KBM-7 (cell line): ENCODE results near the gene ZNF778.

ENCODE experiments used
- DNase-seq: peaks from one replicate; pipeline ENCODE4 v3.0.0-alpha.2; 2015
- in situ Hi-C: fragments of 300-500 bp; cut with MboI; formaldehyde crosslinking; loops from 2 replicates; pipeline ENCODE4 v1.14.3; 2020; ENCODE audit warnings: low sequenced_read_pairs, low pct_unique_long_range_greater_than_20kb, mixed read lengths

ZNF778 gene

DNA sequence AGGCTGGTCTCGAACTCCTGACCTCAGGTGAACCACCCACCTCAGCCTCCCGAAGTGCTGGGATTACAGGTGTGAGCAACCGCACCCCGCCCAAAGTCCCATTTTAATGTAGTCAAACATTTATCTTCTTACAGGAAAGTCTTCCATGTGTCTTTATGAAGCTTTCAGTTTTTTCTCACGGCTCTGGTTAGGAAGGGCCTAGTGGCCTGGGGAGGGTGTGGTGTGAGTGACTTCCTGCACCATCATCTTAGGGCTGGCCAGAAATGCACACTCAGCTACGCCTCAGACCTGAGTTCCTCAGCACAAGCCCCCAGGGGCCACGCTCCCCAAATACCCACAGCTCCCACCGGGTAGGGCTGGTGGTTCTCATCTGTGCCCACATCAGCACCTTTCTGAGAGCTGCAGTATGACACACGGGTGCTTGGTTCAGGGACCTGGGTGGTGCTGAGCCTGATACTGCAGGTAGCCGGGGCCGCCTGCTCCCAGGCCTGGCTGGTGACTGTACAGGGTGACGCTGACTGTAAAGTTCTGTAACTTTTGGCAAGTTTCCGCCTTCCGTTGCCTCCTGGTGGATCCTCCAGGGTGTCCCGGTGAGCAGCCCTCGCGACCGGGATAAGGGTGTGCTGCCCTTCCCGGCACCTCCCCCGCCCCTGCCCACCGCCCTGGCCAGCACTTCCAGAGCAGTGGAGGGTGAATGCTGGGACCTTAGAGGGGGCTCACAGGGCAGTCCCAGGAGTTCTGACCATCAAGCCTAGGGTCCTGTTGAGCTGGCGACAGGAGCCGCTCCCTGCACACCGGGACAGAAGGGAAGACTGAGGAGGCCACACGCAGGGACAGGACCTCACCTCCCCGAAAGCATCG, 52.5 kb downstream of the ZNF778 start:
- in situ Hi-C loops: no loop called here
- no peak for DNase-seq

DNA sequence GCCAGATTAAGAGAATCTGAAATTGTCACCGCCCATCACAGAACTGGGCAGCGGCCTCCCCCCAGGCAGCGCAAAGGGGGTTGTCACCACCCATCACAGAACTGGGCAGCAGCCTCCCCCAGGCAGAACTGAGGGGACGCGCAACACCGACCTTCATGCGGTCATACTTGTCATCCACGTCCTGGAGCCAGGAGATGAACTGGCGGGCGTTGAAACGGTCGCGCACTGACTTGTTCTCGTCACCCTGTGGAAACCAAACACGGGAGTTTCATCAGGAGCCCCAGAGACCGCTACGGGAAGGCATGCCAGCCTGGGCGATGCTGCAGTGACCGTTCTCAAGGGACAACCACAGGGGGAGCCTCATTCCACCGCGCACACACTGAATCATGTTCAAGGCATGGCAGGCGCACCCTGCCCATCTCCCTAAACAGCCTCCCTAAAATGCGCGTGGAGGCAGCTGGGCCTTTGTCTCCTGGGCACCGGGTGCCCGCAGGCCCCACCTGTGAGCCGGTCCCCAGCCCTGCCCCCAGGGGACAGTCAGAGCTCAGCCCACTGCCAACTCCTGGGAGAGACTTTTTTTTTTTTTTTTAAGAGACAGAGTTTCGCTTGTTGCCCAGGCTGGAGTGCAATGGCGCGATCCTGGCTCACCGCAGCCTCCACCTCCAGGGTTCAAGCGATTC, 53.3 kb downstream of the ZNF778 start:
- in situ Hi-C loops: no loop called here
- DNase-seq: no peak

DNA sequence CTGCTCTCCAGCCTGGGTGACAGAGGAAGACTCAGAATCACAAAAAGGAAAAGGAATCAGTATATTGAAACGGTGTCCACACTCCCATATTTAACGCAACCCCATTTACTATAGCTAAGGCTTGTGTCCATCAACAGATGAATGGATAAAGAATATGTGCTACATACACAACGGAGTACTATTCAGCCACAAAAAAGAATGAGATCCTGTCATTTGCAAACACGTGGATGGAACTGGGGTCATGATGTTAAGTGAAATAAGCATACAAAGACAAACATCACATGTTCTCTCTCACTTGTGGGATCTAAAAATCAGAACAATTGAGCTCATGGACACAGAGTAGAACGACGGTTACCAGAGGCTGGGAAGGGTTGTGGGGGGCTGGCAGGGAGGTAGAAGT, 55.1 kb downstream of the ZNF778 start:
- in situ Hi-C loops: no loop called here

DNA sequence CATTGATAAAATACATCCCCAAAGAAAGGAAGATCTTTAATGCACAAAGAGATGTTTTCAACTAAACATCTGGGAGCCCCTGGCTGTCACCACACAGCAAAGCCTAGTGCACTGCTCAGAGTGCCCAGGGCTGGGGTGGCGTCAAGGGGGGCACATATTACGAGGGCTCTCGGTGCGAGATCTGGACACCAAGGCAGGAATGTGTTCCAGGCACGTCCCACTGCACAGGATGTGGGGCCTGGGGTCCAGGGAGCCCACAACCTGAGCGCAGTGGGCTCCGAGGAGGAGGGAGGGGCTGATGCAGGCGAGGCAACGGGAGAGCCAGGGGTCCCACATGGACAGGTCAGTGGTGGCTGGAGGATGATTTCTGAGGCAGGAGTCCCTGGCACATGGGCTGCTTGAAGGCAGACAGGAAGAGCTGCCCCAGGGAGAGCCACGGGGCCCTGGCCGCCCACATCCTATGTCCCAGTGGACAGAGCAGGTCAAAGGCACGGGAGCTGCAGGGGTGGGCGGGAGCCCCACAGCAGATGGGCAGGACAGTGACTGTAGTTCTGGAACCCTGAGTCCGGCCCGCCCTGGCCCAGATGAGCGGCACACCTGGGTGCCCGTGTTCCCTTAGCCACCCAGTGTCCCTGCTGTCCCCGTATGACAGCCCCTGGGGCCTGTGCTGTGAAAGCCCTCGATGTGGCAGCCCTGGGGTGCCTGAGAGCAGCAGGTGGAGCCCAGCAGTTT, 56.4 kb downstream of the ZNF778 start:
- in situ Hi-C loops: no loop called here
- DNase-seq: no peak

More for the DNA sequence above, 55.1 kb downstream of the ZNF778 start:
- no peak for DNase-seq

DNA sequence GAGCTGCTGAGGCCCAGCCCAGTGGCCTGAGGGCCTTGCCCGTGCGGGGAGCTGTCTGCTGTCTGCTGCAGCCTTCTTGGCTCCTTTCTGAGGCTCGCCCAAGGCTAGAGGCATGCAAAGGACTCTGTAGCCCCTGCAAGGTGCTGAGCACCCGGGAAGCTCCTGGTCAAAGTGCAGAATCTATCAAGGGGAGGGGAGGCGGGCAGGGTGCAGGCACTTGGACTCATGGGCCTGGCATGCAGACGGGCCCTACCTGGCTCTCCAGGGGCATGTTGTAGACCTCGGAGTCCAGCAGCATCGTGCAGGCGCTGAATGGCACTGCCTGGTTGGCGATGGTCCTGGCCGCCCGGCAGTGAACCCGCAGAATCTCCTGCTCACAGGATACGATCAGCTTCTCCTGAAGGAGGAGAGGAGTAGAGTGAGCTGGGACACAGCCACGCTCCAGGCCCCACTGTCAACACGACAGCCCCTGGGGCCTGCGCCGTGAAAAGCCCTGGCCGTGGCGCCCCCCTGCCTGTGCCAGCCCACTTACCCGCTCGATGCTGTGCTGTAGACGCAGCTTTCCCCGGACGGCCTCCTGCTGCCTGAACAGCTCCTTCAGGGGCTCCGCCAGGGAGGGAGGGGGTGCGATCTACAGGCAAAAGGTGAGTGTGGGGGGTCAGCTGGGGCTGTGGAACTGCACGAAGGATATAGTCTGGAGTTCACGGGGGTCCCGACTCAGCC, 57.2 kb downstream of the ZNF778 start:
- no peak for DNase-seq
- in situ Hi-C loops: no loop called here

DNA sequence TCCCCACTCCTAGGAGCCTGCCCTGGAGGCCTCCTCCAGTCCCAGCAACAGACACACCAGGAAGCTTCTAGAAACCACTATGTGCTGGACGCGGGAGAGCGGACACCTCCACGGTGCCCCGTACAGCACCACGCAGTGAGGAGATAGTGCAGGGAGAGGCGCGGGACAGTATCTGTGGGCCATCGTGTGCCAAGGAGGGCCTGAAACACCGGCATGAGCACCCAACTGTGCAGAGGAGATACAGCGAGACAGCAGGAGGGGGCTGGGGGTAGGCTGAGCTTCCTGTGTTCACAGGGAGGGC, 57.7 kb downstream of the ZNF778 start:
- in situ Hi-C loops: no loop called here
- no peak for DNase-seq

DNA sequence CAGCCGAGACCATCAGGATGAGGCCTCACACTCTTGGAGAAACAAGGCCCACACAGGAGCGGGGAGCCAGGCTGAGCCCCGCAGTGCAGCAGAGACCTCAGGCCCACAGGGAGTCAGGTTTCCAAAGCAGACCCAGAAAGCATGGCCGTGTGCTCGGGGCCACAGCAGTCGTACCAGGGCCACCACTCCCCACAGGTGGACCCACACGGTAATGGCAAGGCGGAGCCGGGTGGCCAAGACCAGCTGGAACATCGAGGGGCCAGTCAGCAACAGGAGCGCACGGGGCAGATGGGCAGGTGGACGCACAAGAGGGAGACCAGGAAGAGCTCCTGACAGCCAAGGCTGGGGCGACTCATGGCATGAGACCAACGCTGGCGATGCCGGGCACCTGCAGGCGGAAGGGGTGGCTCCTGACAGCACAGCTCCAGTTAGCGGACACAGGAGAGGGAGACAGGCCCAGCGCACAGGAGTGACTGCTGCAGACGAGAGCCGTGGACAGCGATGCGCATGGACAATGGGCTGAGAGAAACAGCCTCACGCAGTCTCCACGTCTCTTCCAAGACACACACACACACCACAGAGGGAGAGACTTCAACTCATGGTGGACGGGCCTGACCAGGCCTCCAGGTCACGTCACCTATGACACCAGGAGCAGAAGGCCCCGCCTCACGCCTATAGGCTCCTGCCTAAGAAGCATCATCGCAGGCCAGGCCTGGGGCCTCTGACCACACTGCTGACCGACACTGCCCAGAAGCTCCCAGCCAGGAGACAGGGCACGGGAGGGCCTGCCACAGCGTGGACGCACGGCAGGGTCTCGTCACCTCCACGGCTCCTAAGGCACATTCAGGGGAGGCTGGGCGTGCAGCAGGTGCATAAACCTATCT, 58.6 kb downstream of the ZNF778 start:
- no peak for DNase-seq
- in situ Hi-C loops: no loop called here

DNA sequence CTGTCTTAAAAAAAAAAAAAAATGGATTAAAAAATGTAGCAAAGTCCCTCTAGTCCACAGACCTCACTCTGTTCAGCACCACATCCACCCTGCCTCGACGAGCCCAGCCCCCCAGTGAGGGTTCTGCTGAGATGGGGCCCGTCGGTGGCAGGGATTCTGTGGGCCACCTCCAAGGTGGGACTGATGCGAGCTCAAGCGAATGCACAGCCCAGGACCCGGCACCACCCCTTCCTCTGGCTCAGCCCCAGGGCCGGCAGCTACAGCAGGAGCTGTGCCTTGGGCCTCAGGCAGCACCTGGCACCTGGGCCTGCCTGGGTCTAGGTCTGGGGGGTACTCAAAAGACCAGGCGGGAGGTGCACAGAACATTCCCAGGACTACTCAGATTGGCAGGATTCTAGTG, 59.5 kb downstream of the ZNF778 start:
- DNase-seq: no peak
- in situ Hi-C loops: no loop called here

DNA sequence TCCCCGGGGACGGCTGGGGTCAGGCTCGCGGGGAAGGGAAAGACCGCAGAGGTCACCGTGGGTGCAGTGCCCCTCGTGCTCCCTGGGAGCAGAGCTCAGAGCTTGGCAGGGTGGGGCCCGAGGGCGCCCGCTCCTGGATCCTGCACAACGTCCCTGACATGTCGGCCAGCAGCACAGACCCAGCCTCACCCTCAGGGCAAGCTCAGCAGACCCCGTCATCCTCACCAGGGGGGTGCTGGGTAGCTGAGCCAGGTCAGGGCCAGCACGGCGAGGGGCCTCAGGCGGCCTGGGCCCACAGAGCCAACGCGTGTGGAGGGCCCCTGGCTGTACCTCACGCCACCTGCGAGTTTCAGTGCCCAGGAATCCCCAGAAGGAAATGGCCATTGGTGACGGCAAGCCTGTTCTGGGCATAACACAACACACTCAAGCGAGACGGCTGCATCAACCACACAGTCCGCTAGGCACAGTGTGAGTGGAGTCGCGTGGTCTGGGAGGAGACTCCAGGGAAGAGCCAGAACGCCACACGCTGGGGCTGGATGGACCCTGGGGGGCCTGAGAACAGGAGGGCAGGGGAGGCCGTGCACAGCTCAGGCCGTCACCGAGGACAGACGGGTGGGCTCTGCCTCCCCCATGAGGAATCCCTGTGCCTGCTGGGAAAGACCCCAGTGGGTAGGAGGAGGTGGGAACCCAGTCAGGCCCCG, 60.3 kb downstream of the ZNF778 start:
- in situ Hi-C loops: no loop called here
- DNase-seq: peak; percentile 18

DNA sequence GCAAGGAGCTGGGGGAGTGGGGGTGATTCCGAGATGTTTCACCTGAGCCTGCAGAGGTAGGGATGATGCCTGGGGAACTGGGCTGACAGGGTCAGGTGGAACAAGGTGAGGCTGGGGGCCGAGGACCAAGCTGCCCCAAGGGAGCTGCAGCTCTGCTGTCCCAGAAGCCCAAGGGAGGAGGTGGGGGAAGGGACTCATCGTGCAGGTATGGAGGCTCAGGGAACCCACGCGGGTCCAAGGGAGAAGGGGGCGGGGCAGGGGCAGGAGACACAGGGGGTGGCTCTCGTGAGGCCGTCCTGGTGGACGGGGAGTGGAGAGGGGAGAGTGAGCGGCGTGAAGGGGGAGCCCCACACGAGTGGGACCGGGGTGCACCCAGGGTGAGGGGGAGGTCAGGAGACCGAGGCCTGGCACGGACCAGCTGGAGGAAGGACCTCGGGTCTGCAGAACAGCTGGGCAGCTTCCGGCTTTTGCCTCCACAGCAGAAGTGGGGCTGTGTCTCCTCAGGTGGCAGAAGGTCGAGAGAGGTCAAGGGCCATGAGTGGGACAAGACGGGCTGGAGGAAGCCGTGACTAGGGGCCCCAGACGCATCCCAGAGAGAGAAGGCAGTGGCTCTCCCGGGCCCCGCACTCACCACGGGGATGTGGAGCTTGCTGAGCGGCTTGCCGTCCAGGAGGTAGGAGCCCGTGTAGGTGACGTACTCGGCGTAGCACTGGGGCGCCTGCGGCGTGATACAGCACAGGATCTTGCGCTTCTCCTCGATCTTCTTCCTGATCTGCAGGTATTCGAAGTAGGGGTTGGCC, 61.1 kb downstream of the ZNF778 start:
- no peak for DNase-seq
- in situ Hi-C loops: no loop called here

DNA sequence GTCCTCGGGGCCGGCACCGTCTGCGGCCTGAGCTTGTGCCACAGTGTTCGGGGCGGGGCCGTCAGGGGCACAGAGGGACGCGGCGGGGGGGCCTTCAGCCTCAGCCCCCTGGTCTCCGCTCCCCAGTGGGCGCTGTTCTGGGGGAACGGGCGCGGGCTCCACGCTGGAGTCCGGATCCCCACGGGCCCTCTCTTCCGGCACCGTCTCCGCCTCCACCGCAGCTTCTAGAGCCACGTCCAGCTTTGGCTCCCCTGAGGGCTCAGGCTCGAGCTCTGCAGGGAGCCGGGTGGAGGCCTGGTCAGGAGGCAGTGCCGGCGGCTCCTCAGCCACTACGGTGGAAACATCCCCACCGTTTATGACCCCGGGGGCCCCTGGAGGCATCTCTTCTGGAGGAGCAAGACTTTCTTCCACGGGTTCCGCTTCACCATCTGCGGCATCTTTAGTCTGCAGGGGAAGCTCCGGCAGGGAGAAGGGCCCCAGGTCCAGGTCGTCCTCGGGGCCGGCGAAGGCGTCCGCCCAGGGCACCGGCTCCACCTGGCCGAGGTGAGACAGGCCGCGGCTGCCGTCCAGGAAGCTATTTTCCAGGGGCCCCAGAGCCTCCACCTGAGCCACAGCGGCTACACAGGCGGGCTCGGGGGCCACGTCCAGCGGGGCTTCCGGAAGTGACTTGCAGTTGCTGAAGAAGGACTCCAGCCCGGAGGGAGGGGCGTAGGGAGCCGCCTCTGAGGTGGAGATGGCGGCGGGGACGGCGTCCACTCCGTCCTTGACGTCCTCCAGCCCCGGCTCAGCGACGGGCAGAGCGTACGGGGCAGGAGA, 62.4 kb downstream of the ZNF778 start:
- in situ Hi-C loops: no loop called here
- no peak for DNase-seq

DNA sequence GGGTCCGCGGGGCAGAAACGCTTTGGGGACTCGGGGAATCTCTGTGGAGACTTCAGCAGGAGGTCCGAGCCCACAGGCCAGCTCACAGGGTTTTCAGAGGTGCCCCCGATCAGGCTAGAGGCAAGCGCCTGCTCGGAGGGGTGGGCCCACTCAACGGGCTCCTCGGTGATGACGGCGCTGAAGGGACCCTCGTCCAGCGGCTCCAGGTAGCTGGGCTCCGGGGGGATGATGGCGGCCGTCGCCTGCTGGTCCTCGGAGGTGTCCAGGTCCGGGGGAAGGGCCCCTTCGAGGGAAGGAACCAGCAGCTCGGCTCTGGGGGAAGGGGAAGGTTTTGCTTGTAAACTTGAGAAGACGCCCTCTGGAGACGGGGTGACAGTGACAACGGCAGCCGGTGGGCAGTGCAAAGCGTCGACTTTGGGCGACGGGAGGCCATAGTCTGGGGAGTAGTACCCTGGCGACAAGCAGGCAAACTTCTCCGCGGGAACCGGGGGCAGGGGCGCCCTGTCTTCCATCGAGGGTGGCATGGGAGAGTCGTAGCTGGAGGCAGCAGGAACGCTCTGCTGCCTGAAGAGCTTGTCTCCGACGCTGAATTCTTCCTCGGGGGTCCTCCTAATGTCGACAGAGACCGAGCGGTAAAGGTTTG, 63.2 kb downstream of the ZNF778 start:
- in situ Hi-C loops: no loop called here
- DNase-seq: no peak

DNA sequence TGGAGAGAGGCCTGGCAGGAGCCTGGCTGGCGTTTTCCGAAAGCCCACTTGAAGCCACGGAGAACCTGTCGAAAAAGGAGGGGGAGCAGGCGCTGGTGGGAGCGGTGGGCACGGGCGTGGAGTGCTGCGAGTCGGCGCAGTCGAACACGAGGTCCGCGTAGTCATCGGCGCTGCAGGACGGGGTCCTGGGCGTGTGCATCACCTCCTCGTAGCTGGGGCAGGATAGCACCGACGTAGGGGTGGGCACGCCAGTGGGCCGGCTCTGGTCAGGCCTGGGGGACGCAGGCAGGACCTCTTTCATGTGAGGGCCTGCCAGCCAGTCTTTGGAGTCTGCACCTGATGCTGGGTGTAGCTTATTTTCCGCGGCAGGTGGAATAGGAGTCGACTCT, 63.7 kb downstream of the ZNF778 start:
- no peak for DNase-seq
- in situ Hi-C loops: no loop called here

DNA sequence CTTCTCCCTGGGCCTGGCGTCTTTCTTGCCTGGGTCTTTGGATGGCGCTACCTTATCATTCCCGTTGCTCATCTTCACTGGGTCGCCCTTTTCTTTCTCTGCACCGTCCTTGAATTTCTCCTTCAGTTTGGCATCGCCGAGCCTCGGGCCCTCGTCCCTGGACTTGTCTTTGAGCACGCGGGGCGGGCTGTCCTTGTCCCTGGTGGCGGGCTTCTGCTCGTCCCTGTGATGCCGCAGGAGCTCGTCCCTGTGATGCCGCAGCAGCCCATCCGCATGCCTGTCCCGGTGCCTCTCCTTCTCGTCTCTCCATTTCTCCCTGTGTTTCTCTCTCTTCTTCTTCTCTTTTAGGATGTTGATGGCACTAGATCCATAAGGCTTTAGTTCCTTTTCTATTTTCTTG, 64.3 kb downstream of the ZNF778 start:
- no peak for DNase-seq
- in situ Hi-C loops: no loop called here

DNA sequence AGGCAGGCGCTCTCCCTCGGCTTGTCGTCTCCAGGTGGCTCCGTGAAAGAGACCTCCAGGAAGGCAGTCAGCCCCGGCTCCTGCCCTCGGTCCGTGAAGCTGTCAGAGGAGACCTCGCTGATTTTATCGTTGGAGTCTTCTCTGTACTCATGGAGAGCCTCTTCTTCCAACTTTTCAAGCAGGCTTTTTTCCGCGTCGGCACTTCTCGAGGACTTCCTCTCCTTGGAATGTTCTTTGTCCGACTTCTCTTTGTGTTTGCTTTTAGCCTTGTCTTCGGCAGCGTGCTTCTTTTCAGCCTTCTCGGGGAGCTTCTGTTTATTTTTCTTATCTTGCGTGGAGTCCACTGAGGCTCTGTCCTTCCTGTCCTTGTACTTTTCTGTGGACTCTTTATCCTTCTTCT, 65.0 kb downstream of the ZNF778 start:
- DNase-seq: no peak
- in situ Hi-C loops: no loop called here

DNA sequence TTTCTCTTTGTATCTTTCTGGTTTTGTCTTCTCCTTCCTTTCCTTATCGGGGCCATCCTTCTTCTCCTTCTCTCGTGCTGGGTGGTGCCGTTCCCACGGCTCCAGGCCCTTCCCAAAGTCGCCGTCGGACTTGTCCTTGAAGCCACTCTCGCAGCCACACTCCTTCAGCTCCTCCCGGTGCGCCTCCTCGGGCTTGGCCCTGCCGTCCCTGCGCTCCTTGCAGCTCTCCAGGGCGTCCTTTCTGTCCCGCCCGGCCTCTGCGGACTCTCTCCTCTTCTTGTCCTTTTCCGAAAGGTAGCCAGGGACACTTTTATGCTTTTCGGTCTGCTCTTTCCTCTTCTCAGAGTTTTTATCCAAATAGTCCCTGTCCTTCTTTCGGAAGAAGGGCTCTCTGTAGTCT, 65.9 kb downstream of the ZNF778 start:
- no peak for DNase-seq
- in situ Hi-C loops: no loop called here
